ENCODE results near the gene ACTL8.

- TF ChIP-seq SUZ12 (IDR thresholded peaks at IDR 0.05) (no peak), SP1 (IDR thresholded peaks at IDR 0.05) (no peak)
Observed at GRCh38 chr1:17736625-17737024, 18.5 kb upstream of the ACTL8 start.

Measured in HEK293T (cell line).